K562 (cell line): ENCODE data around the gene PLK5. TPM values are rescaled to one million over a fixed set of nuclear protein-coding genes. Genes with fewer than 3 reads are reported as not detected.
A peak's percentile ranks its signal among the peaks of the same experiment; 100 is the strongest.

Source experiments
- ATAC-seq: fragments of 200-7000 bp; cut with Tn5 transposase; 3 replicates; pipeline ENCODE4 v1.9.1; 2020; ENCODE audit warnings: moderate library complexity
- BruUV-seq: library from RNA; stranded (reverse); fragments of 400-500 nt; replicated peaks from 2 replicates; lab custom pipeline; 2021; lab: Mats Ljungman, UMichigan
- CTCF ChIA-PET: fragments of 300-600 bp; formaldehyde crosslinking; extraction: SDS; loops from one replicate; lab custom pipeline; 2021; ENCODE audit warnings: low intra/inter-chr PET ratio; lab: Yijun Ruan, JAX
- POLR2A ChIA-PET: fragments of 300-600, 350-650 bp; sonication (Branson Sonifier 250); formaldehyde crosslinking; extraction: SDS; loops from one replicate; lab custom pipeline; 2021; ENCODE audit warnings: antibody characterized with exemption, inconsistent platforms; lab: Yijun Ruan, JAX
- DNase-seq, 4 experiments: peaks; one replicate each; pipeline versions ENCODE4 v3.0.0 to v3.0.0-alpha.2; 2011 to 2018; ENCODE audit warnings: low spot score in 3 of 4, mixed read lengths in 3 of 4; ENCODE audit errors: extremely low read depth in 1 of 4
- FAIRE-seq: peaks from 2 replicates; lab custom pipeline; 2011; peaks lifted over from hg19 to GRCh38; lab: Jason Lieb, UNC
- H2AFZ ChIP-seq: 2 replicates; pipeline ENCODE4 v1.6.0; 2011; ENCODE audit warnings: low read depth, low read length, control low read depth, inconsistent platforms
- H3K27ac ChIP-seq: fragments of 200-600 bp; 3 replicates; pipeline ENCODE4 v1.8.0; 2011; ENCODE audit warnings: low read depth, mild to moderate bottlenecking, control low read depth, inconsistent platforms, low read length, moderate library complexity, mixed read lengths; ENCODE audit errors: extremely low read depth
- H3K27me3 ChIP-seq, 2 experiments: fragments of 300-600 bp in 1 of 2; 2 replicates in 1 of 2; 3 replicates in 1 of 2; pipeline versions ENCODE4 v1.6.0 to v1.8.0; 2011; ENCODE audit warnings: inconsistent platforms in 2 of 2, low read length in 2 of 2, mild to moderate bottlenecking in 1 of 2, mixed read lengths in 1 of 2, moderate library complexity in 1 of 2; ENCODE audit not compliant: control insufficient read depth in 2 of 2, insufficient read depth in 2 of 2
- H3K36me3 ChIP-seq: fragments of 300-600 bp; 3 replicates; pipeline ENCODE4 v1.8.0; 2011; ENCODE audit warnings: mild to moderate bottlenecking, low read length, inconsistent platforms; ENCODE audit not compliant: control insufficient read depth, insufficient read depth
- H3K4me1 ChIP-seq, 2 experiments: fragments of 200-600 bp in 1 of 2; replicated peaks in 1 of 2; 2 replicates in 1 of 2; 3 replicates in 1 of 2; pipeline versions ENCODE4 v1.5.1 to v1.8.0; 2011; ENCODE audit warnings: inconsistent platforms in 2 of 2, low read length in 2 of 2, mild to moderate bottlenecking in 1 of 2, mixed read lengths in 1 of 2, moderate library complexity in 1 of 2; ENCODE audit not compliant: control insufficient read depth in 2 of 2, insufficient read depth in 2 of 2
- H3K4me2 ChIP-seq: 2 replicates; pipeline ENCODE4 v1.6.1; 2011; ENCODE audit warnings: low read length, control low read depth, inconsistent platforms, mixed read lengths; ENCODE audit not compliant: insufficient read depth
- H3K4me3 ChIP-seq: fragments of 200-600 bp; sonication (generic), shearing (Covaris generic); 2 replicates; pipeline ENCODE4 v1.5.1; 2016; ENCODE audit warnings: control low read depth, inconsistent platforms
- H3K79me2 ChIP-seq: fragments of 200-600 bp; 3 replicates; pipeline ENCODE4 v1.8.0; 2011; ENCODE audit warnings: low read length, inconsistent platforms; ENCODE audit not compliant: control insufficient read depth, insufficient read depth
- H3K9ac ChIP-seq, 2 experiments: 2 replicates each; pipeline versions ENCODE4 v1.6.0 to v1.6.1; 2011; ENCODE audit warnings: low read depth in 2 of 2, low read length in 2 of 2, control low read depth in 1 of 2, inconsistent platforms in 1 of 2, mild to moderate bottlenecking in 1 of 2, mixed read lengths in 1 of 2; ENCODE audit not compliant: insufficient read depth in 1 of 2
- H3K9me1 ChIP-seq: one replicate; pipeline ENCODE4 v1.6.0; 2011; ENCODE audit warnings: inconsistent platforms, mild to moderate bottlenecking, low read length, moderate library complexity; ENCODE audit not compliant: control insufficient read depth, insufficient read depth
- H3K9me3 ChIP-seq: replicated peaks from 2 replicates; pipeline ENCODE4 v1.5.1; 2011; ENCODE audit warnings: low read depth, low read length, inconsistent platforms; ENCODE audit not compliant: control insufficient read depth, insufficient read depth
- H4K20me1 ChIP-seq: replicated peaks from 2 replicates; pipeline ENCODE4 v1.6.1; 2011; ENCODE audit warnings: low read length, inconsistent platforms, mixed read lengths; ENCODE audit not compliant: control insufficient read depth, insufficient read depth
- ARID4B ChIP-seq: sonication (generic); formaldehyde crosslinking; IDR thresholded peaks from 2 replicates; pipeline ENCODE4 v1.8.0; 2022; ENCODE audit warnings: mild to moderate bottlenecking, missing genetic modification reagents
- CXXC5 ChIP-seq: fragments of 250-450 bp; sonication (Bioruptor Pico); IDR thresholded peaks from 2 replicates; pipeline ENCODE4 v1.8.0; 2022; ENCODE audit warnings: inconsistent platforms, mild to moderate bottlenecking, moderate library complexity
- E2F3 ChIP-seq: fragments of 250-450 bp; sonication (Bioruptor Pico); IDR thresholded peaks from 2 replicates; pipeline ENCODE4 v1.4.0; 2020; ENCODE audit warnings: mild to moderate bottlenecking
- HNRNPLL ChIP-seq: fragments of 200-400 bp; formaldehyde crosslinking; IDR thresholded peaks from 2 replicates; pipeline ENCODE4 v1.6.1; 2017; ENCODE audit warnings: low read length, low read depth, mild to moderate bottlenecking; ENCODE audit not compliant: poor library complexity, severe bottlenecking
- MNT ChIP-seq, 2 experiments: fragments of 450-650 bp; conservative IDR thresholded peaks; 2 replicates each; pipeline ENCODE4 v1.6.1; 2017; ENCODE audit warnings: mild to moderate bottlenecking in 2 of 2, moderate library complexity in 2 of 2
- MTA3 ChIP-seq: fragments of 450-650 bp; formaldehyde crosslinking; IDR thresholded peaks from 2 replicates; pipeline ENCODE4 v1.6.1; 2017; ENCODE audit warnings: mild to moderate bottlenecking, borderline replicate concordance
- NRF1 ChIP-seq, 2 experiments: fragments of 450-650 bp; IDR thresholded peaks in 1 of 2; conservative IDR thresholded peaks in 1 of 2; 2 replicates each; pipeline ENCODE4 v1.6.1; 2014; ENCODE audit warnings: mild to moderate bottlenecking in 2 of 2
- TAF1 ChIP-seq: IDR thresholded peaks from 2 replicates; pipeline ENCODE4 v1.6.1; 2011; ENCODE audit warnings: mild to moderate bottlenecking, low read length, moderate library complexity; ENCODE audit not compliant: insufficient read depth, control insufficient read depth, severe bottlenecking; ENCODE audit errors: extremely low read depth
- WGBS: fragments of 100-300 bp; shearing (Covaris generic); methylation state at CpG from one replicate; pipeline ENCODE4 v1.1.6; 2016; ENCODE audit warnings: low coverage, mixed read lengths; ENCODE audit not compliant: insufficient coverage; ENCODE audit errors: missing lambda C conversion rate; 5-methylcytosine and 5-hydroxymethylcytosine counted together
- in situ Hi-C: fragments of 300-500 bp; cut with MboI; formaldehyde crosslinking; loops from 4 replicates; pipeline ENCODE4 v1.15.0; 2018; ENCODE audit warnings: inconsistent platforms, mixed read lengths
- intact Hi-C: fragments of 100-400 bp; cut with micrococcal nuclease; formaldehyde crosslinking; loops from 2 replicates; pipeline ENCODE4 v1.14.2; 2022
- polyA plus RNA-seq, 8 experiments: library from polyadenylated mRNA; depleted of rRNA in 4 of 8; stranded (reverse) in 5 of 8; unstranded in 3 of 8; fragments of >200 nt; fragmentation: Nextera tagmentation in 2 of 8; fragmentation: Illumina TruSeq in 1 of 8; extraction: Ambion mirVana in 2 of 8; extraction: Trizol in 1 of 8; gene quantifications; 2 replicates each; pipeline versions ENCODE4 v1.2.1 to v1.2.3, GENCODE V29; 2011 to 2014; ENCODE audit warnings: inconsistent platforms in 1 of 8, missing spikeins in 1 of 8
- total RNA-seq, 7 experiments: library from RNA; depleted of rRNA in 6 of 7; stranded (reverse); fragments of >200 nt in 6 of 7; fragmentation: Illumina TruSeq in 2 of 7; extraction: Trizol in 2 of 7; gene quantifications; 2 replicates each; pipeline versions ENCODE4 v1.2.1 to v1.2.3, GENCODE V29; 2011 to 2021; ENCODE audit warnings: low replicate concordance in 1 of 7
- TF ChIP-seq, protein P1 (sequence below), 2 experiments: fragments of 450-650 bp; IDR thresholded peaks; 2 replicates each; pipeline ENCODE4 v1.6.1; 2018; ENCODE audit warnings: mild to moderate bottlenecking in 2 of 2, low read depth in 1 of 2; ENCODE audit not compliant: partially characterized antibody in 2 of 2

The PLK5 gene
- total and polyA plus RNA-seq, 9 of the 15 experiments (the other 6 are each of a cell fraction or from before 2014, with no cell fraction given): 0.04 to 0.23 (median 0.11) TPM; not detected in 5

- Histone ChIP-seq H3K4me1 (peaks cover 26 to 82% of the 10 kb centered on the region in 2 experiments), H2AFZ (peak within 1 kb of the TSS; percentile 100), H3K27me3 (no peaks in the 10 kb centered on the region), H3K36me3 (no peaks in the 10 kb centered on the region), H3K4me2 (peak within 1 kb of the TSS; percentile 96), H3K27ac (peak within 1 kb of the TSS; percentile 94), H3K4me3 (peak within 1 kb of the TSS; percentile 67), H3K79me2 (peaks cover 27% of the 10 kb centered on the region), H3K9me1 (no peaks in the 10 kb centered on the region), H4K20me1 (peaks cover 6% of the 10 kb centered on the region; the same call in 1 of the 2 replicates), H3K9me3 (no peaks in the 10 kb centered on the region), H3K9ac (peak within 1 kb of the TSS; percentile 83 to 98)
- ChIA-PET POLR2A (interaction anchor here (0.7 to 1.6 kb wide), 5 partner anchors 9 to 47 kb away, joined by 3 to 7 read pairs (median 4); no protein-coding TSS in a partner anchor), CTCF (interaction anchor here (0.6 kb wide), 1 partner anchor 138 kb away, joined by 5 read pairs; no protein-coding TSS in a partner anchor)
- peak; percentile 100 for FAIRE-seq
- in situ Hi-C loops (no loop called here), intact Hi-C loops (no loop called here)
- WGBS: under 1% methylated on average over 59 of the region's 74 CpGs
- BruUV-seq: no TSS peak
- peak; percentile 92 for ATAC-seq
- peak; percentile 91 to 97 (median 94) for DNase-seq
- TF ChIP-seq, protein P1, sequence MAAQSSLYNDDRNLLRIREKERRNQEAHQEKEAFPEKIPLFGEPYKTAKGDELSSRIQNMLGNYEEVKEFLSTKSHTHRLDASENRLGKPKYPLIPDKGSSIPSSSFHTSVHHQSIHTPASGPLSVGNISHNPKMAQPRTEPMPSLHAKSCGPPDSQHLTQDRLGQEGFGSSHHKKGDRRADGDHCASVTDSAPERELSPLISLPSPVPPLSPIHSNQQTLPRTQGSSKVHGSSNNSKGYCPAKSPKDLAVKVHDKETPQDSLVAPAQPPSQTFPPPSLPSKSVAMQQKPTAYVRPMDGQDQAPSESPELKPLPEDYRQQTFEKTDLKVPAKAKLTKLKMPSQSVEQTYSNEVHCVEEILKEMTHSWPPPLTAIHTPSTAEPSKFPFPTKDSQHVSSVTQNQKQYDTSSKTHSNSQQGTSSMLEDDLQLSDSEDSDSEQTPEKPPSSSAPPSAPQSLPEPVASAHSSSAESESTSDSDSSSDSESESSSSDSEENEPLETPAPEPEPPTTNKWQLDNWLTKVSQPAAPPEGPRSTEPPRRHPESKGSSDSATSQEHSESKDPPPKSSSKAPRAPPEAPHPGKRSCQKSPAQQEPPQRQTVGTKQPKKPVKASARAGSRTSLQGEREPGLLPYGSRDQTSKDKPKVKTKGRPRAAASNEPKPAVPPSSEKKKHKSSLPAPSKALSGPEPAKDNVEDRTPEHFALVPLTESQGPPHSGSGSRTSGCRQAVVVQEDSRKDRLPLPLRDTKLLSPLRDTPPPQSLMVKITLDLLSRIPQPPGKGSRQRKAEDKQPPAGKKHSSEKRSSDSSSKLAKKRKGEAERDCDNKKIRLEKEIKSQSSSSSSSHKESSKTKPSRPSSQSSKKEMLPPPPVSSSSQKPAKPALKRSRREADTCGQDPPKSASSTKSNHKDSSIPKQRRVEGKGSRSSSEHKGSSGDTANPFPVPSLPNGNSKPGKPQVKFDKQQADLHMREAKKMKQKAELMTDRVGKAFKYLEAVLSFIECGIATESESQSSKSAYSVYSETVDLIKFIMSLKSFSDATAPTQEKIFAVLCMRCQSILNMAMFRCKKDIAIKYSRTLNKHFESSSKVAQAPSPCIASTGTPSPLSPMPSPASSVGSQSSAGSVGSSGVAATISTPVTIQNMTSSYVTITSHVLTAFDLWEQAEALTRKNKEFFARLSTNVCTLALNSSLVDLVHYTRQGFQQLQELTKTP (IDR thresholded peaks at IDR 0.05; ENCODE audit: low read depth in 1 of 2, partially characterized antibody in 2 of 2): peak in 1 of 2 experiments; percentile 78
- TF ChIP-seq MTA3: peak; percentile 18; the same call in 1 of the 2 replicates
- peak; percentile 54 for TF ChIP-seq TAF1
- peak; percentile 90 to 92 for TF ChIP-seq NRF1 (conservative IDR thresholded peaks at IDR 0.05 in 1 of 2, IDR thresholded peaks at IDR 0.05 in 1 of 2)
- TF ChIP-seq MNT (conservative IDR thresholded peaks at IDR 0.05): peak; percentile 76 to 89
- 0 out of 2 replicates have a peak, but pooled peaks have one; percentile 60 for TF ChIP-seq E2F3
- peak; percentile 85 for TF ChIP-seq HNRNPLL
- peak; percentile 93 for TF ChIP-seq ARID4B (CRISPR knock-in tag)
- TF ChIP-seq CXXC5 (CRISPR knock-in tag): peak; percentile 64
Observed at GRCh38 chr19:1490311-1491113, 33.4 kb upstream of the PLK5 start, which contains the start of gene PCSK4. Gene PCSK4 (minus strand): TSS chr19:1490350. CDS start chr19:1490346, 4 bp downstream.
